GM12865 (cell line): ENCODE results near the gene ZNF883.

Experiments used
- DNase-seq: peaks from one replicate; pipeline ENCODE4 v3.0.0; 2010; ENCODE audit warnings: low read depth
- H3K4me3 ChIP-seq: 2 replicates; pipeline ENCODE4 v1.5.1; 2011; ENCODE audit warnings: mild to moderate bottlenecking, low read depth, low read length, control low read depth
- CTCF ChIP-seq: IDR thresholded peaks from 2 replicates; pipeline ENCODE4 v1.5.1; 2011; ENCODE audit warnings: low read length, control low read depth, low read depth, inconsistent platforms; ENCODE audit not compliant: insufficient read depth; ENCODE audit errors: missing control alignments

Gene ZNF883

GRCh38 chr9:112917047-112917986 is 94.7 kb downstream of the ZNF883 start:
- DNase-seq: no peak
- no peak overlapping the region for H3K4me3 ChIP-seq
- no peak for TF ChIP-seq CTCF

GRCh38 chr9:112914524-112914923 is 97.5 kb downstream of the ZNF883 start:
- no peak overlapping the region for H3K4me3 ChIP-seq
- TF ChIP-seq CTCF: no peak
- no peak for DNase-seq

GRCh38 chr9:112913326-112913725 is 98.7 kb downstream of the ZNF883 start:
- no peak overlapping the region for H3K4me3 ChIP-seq
- no peak for TF ChIP-seq CTCF
- DNase-seq: no peak

GRCh38 chr9:112912636-112913035 is 99.4 kb downstream of the ZNF883 start:
- DNase-seq: no peak
- H3K4me3 ChIP-seq: no peak overlapping the region
- no peak for TF ChIP-seq CTCF

- TF ChIP-seq CTCF: no peak
- no peak for DNase-seq
- no peak overlapping the region for H3K4me3 ChIP-seq
These were observed 100.3 kb downstream of the ZNF883 start for GRCh38 chr9:112911736-112912135.
